ENCODE results near the gene PORCN.

Gene PORCN

GRCh38 chrX:48541140-48541814 lies 32.5 kb downstream of the PORCN start:
- TF ChIP-seq FOXP2 (optimal IDR thresholded peaks at IDR 0.05; ENCODE audit: borderline replicate concordance, extremely low read depth, extremely low read length, insufficient read depth) (no peak), SIN3A (IDR thresholded peaks at IDR 0.05; ENCODE audit: borderline replicate concordance, insufficient read depth, low read length) (no peak), POLR2AphosphoS5 (IDR thresholded peaks at IDR 0.05; ENCODE audit: low read depth, low read length) (no peak), TAF1 (IDR thresholded peaks at IDR 0.05; ENCODE audit: borderline replicate concordance, insufficient read depth, low read length) (no peak), REST (IDR thresholded peaks at IDR 0.05; ENCODE audit: insufficient read depth in 1 of 2, low read depth in 2 of 2, low read length in 2 of 2) (no peak)

- TF ChIP-seq POLR2AphosphoS5 (IDR thresholded peaks at IDR 0.05; ENCODE audit: low read depth, low read length) (no peak), TAF1 (IDR thresholded peaks at IDR 0.05; ENCODE audit: borderline replicate concordance, insufficient read depth, low read length) (no peak), FOXP2 (optimal IDR thresholded peaks at IDR 0.05; ENCODE audit: borderline replicate concordance, extremely low read depth, extremely low read length, insufficient read depth) (no peak), REST (IDR thresholded peaks at IDR 0.05; ENCODE audit: insufficient read depth in 1 of 2, low read depth in 2 of 2, low read length in 2 of 2) (no peak), SIN3A (IDR thresholded peaks at IDR 0.05; ENCODE audit: borderline replicate concordance, insufficient read depth, low read length) (no peak)
Measured at GRCh38 chrX:48548871-48549270, 40.1 kb downstream of the PORCN start.

- TF ChIP-seq TAF1 (IDR thresholded peaks at IDR 0.05; ENCODE audit: borderline replicate concordance, insufficient read depth, low read length) (no peak), POLR2AphosphoS5 (IDR thresholded peaks at IDR 0.05; ENCODE audit: low read depth, low read length) (no peak)
Measured at GRCh38 chrX:48558271-48558670, 49.5 kb downstream of the PORCN start.

GRCh38 chrX:48559636-48560035 lies 50.8 kb downstream of the PORCN start:
- no peak for TF ChIP-seq REST (IDR thresholded peaks at IDR 0.05; ENCODE audit: insufficient read depth in 1 of 2, low read depth in 2 of 2, low read length in 2 of 2)
- no peak for TF ChIP-seq POLR2AphosphoS5 (IDR thresholded peaks at IDR 0.05; ENCODE audit: low read depth, low read length)
- TF ChIP-seq SIN3A (IDR thresholded peaks at IDR 0.05; ENCODE audit: borderline replicate concordance, insufficient read depth, low read length): no peak
- no peak for TF ChIP-seq TAF1 (IDR thresholded peaks at IDR 0.05; ENCODE audit: borderline replicate concordance, insufficient read depth, low read length)
- TF ChIP-seq FOXP2 (optimal IDR thresholded peaks at IDR 0.05; ENCODE audit: borderline replicate concordance, extremely low read depth, extremely low read length, insufficient read depth): no peak

GRCh38 chrX:48560056-48560455 lies 51.3 kb downstream of the PORCN start:
- no peak for TF ChIP-seq POLR2AphosphoS5 (IDR thresholded peaks at IDR 0.05; ENCODE audit: low read depth, low read length)
- TF ChIP-seq FOXP2 (optimal IDR thresholded peaks at IDR 0.05; ENCODE audit: borderline replicate concordance, extremely low read depth, extremely low read length, insufficient read depth): no peak
- TF ChIP-seq TAF1 (IDR thresholded peaks at IDR 0.05; ENCODE audit: borderline replicate concordance, insufficient read depth, low read length): no peak
- no peak for TF ChIP-seq REST (IDR thresholded peaks at IDR 0.05; ENCODE audit: insufficient read depth in 1 of 2, low read depth in 2 of 2, low read length in 2 of 2)
- TF ChIP-seq SIN3A (IDR thresholded peaks at IDR 0.05; ENCODE audit: borderline replicate concordance, insufficient read depth, low read length): no peak

Measured in PFSK-1 (cell line).